Non-pigmented ciliary epithelial cell (primary cell): ENCODE results near the gene GHRH.
A peak's percentile ranks its signal among the peaks of the same experiment; 100 is the strongest.

Experiments
- DNase-seq: peaks from one replicate; pipeline ENCODE4 v3.0.0-alpha.2; 2010; ENCODE audit warnings: low read depth

GHRH gene

DNA sequence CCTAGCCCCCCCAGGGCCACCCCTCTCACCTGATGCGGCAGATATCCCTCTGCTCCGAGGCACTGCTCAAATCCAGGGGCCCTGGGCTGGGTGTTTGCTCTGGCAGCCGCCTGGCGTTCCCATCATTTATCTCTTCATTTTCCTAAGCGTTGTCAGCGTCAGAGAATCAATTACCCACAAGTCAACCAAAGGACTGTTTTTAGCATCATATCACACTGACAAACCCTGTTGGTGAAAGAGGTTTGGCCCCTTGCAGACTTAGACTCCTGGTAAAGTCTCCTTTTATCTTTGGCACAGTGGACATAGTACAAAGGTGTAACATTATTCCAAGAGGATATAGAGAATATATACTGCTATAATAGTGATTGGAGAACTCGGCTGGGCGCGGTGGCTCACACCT is at the start of gene GHRH:
Gene GHRH, minus strand, starts transcription at position 101 of the 400 bp plus-strand sequence. CDS start 4,925 bp downstream, outside the sequence.
- no peak for DNase-seq

GRCh38 chr20:37310951-37311350 is 49.3 kb upstream of the GHRH start:
- DNase-seq = no peak

DNA sequence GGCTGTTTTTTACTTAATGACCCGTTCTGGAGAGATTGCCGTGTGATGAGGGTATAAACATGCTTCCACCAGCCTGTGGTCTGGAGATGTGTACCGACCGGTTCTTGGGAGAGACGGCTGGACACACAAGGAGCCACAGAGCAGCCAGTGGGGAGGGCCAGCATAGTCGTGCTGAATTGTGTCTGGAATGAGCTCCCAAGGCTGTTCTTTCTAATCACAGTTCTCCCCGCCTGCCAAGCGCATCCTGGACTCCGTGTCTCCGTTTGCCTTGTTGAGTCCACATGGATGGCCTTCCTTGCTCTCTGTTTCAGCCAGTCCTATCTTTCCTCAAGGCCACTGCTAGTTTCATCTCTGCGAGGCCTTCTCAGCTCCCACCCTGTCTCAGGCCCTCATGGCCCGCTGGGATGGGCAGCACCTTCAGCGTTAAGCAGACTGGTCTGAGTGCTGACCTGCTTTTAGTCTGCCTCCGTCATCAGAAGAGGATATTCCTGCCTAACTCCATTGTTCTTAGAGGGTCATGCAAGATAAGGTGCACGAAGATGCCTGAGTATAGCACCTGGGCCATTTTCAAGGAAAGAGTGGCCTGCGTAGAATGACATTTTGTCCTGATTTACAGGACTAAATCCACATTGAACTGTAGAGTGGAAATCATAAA is 48.4 kb upstream of the GHRH start:
- no peak for DNase-seq

DNA sequence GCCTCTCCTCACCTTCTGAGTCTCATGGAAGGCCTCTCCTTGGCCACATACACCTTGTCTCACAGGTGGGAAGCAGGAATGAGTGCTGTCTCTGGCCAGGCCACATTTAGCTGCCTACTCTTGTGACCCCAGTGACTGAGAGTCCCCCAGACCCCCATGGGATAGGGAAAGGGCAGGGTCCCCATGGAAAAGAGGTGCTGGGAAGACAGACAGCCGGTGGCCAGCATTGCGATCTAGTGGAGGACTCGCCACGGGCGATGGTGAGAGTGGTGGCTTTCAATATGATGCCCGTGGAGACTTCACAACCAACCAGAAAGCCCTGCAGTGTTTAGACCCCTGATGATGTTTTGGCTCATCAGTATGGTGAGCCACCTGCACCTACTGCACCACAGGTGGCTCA is 47.7 kb upstream of the GHRH start:
- DNase-seq = no peak

- no peak for DNase-seq
Observed at GRCh38 chr20:37308086-37309050, 46.8 kb upstream of the GHRH start.

- no peak for DNase-seq
Observed at GRCh38 chr20:37305839-37306238, 44.2 kb upstream of the GHRH start.

DNA sequence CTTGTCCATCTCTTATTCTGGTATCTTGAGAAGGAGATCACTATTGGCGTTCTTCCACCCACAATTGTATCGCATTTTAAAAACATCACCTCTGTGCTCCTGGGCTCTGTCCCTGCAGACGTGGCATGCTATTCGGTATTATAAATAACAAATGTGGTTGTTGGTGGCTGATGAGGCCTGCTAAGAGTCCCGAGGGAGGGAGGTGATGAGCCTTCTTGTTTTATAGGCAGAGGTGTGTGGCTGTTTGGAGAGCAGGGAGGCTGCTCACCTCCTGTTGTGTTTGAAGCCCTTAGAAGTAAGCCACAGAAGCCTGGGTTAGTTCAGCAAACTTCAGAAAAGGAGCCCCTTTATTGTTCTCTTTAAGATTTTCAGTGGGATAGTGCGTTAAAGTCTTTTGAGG is 43.5 kb upstream of the GHRH start:
- DNase-seq = no peak

DNA sequence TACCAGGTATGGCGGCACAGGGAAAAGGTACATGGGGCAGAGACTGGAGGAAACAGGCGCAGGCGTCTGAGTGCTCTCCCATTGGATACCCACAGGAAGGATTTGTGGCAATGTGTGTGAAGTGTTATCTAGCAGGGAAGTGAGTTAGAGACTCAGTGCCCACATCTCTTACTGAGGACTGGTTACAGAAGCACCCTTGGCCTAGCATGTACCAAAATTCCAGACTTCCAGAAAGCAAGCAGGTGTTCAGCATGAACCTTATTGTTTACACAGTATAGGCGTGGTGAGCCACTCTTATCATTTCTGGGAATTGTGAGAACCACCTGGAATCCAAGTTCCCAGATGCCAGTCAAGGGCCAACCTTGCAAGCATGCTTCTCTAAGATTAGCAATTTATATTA is 42.0 kb upstream of the GHRH start:
- DNase-seq = no peak

- DNase-seq = no peak
Observed at GRCh38 chr20:37302981-37303380, 41.4 kb upstream of the GHRH start.

DNA sequence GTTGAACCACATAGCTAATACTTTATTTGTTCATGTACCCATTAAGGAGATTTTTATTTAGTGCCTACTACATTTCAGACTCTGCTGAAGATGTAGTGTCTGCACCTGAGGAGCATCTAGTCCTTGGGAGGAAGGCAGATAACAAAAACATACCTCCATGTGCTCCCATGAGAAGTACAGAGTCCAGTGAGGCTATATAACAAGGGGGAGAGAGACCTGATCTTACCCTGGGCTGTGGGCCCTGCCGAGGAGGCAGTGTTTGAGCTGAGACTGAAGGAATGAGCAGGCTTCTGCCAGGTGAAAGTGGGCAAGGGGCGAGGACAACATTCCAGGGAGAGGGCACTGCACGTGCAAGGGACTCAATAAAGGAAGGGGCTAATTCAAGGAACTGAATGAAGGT is 39.9 kb upstream of the GHRH start:
- no peak for DNase-seq

DNA sequence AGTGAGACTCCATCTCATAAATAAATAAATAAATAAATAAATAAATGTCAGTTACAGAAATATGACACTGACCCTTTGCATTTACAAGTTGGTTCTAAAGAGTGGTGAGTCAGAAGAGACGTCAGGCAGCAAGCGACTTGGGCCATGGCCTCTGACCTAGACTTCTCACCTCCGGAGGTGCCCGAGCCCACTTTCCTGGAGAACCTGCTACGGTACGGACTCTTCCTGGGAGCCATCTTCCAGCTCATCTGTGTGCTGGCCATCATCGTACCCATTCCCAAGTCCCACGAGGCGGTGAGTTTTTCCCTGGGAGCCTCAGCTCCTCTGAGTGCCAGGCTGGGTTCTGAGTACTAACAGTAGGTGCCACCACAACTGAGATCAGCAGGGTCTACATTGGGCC is 39.5 kb upstream of the GHRH start:
- no peak for DNase-seq

GRCh38 chr20:37299718-37300528 is 38.3 kb upstream of the GHRH start:
- DNase-seq = no peak

- no peak for DNase-seq
Observed at GRCh38 chr20:37298190-37298939, 36.8 kb upstream of the GHRH start.

GRCh38 chr20:37297066-37297736 is 35.6 kb upstream of the GHRH start:
- no peak for DNase-seq

DNA sequence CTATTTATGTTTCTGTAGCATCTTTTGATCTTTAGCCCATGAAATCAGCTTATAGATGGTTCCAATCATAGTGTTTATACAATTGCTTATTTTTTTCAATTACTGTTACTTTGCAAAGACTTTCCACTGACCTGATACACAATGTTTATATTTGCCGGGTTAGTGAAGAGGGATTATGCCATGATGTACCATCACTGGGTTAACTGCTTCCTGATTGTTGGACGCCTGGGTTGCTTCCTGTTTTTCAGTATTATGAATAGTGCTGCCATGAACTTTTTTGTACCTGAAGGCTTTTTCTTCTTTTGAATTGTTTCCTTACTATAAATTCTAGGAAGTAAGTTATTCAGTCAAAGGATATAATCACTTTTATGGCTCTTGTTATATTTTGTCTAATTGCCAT is 34.8 kb upstream of the GHRH start:
- no peak for DNase-seq

DNA sequence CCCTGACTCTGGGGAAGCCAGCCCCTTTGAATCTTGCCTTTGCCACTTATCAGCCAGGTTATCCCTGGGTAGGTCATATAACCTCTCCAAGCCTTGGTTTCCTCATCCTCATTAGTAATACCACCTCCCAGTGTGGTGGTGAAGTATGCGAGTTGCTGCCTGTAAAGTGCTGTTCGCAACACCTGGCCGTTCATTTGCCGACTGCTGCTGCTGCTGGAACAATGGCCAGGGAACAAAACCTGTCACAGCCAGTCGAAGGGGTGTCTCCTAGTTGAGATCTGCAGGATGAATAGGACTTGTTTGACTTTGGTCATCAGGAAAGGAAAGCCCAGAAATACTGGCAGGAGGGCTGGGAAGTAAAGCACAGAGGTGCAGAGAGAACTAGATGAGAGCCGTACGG is 34.0 kb upstream of the GHRH start:
- DNase-seq = no peak

GRCh38 chr20:37295001-37295400 is 33.4 kb upstream of the GHRH start:
- peak; percentile 98 for DNase-seq

DNA sequence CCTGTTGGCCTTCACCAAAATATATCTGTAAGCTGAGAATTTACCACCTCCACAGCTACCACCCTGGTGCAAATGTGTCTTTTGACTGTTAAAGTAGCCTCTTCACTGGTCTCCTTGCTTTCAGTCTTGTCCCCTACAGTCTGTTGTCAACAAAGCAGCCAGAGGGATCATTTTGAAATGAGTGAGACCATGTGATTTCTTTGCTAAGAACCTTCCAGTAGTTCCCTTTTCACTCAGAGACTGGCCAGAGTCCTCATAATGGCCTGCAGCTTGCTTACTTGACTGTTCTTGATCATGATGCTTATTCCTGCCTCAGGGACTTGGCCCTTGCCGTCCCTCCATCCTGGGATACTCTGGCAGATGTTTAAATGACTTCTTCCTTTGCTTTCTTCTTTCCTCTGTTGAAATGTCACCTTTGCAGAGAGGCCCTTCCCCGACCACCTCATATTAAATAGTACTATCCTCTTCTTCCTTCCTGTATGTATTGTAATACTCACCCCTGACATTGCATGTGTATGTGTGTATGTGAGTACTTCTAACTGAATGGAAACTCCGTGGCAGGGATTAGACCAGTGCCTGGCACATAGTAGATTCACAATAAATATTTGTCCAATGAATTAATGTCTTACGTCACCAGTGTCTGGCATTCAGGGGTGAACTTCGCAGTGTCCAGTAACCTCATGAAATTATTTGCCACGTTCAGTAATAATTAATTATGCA is 32.8 kb upstream of the GHRH start:
- DNase-seq = no peak

DNA sequence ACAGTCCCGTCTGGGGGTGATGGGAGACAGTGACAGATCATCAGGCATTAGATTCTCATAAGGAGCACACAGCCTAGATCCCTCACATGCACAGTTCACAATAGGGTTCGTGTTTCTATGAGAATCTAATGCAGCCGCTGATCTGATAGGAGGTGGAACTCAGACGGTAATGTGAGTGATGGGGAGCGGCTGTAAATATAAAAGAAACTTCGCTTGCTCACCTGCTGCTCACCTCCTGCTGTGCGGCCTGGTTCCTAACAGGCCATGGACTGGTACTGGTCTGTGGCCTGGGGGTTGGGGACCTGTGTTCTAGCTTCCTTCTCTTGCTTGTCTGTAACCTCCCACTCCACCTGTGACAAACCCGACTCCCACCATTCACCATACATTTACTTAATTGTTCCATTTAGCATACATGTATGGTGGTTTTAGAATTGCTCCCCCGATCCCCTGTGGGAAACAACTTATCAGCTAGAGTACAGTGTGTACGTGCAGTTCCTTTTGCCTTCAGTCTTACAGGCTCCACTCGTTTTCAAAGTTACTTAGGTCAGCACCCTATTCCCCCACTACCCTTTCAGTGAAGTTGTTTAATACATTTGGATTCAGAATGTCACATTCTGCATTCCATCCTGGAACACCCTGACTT is 31.8 kb upstream of the GHRH start:
- DNase-seq = no peak

- DNase-seq = no peak
Observed at GRCh38 chr20:37291724-37292126, 30.1 kb upstream of the GHRH start.
